Lower leg skin (tissue), 3 donors: ENCODE results near the gene IKBKE.

Source experiments
- POLR2A ChIP-seq, 2 donors: fragments of 450-650 bp; IDR thresholded peaks; one replicate each; pipeline ENCODE4 v1.6.1; 2016 to 2017; ENCODE audit warnings: antibody characterized with exemption in 2 of 2, mild to moderate bottlenecking in 1 of 2, moderate library complexity in 1 of 2
- TF ChIP-seq, protein P1 (sequence below), 3 donors: fragments of 450-650 bp; IDR thresholded peaks; one replicate each; pipeline ENCODE4 v1.5.1; 2016; ENCODE audit warnings: antibody characterized with exemption in 3 of 3, mild to moderate bottlenecking in 3 of 3, moderate library complexity in 2 of 3

DNA sequence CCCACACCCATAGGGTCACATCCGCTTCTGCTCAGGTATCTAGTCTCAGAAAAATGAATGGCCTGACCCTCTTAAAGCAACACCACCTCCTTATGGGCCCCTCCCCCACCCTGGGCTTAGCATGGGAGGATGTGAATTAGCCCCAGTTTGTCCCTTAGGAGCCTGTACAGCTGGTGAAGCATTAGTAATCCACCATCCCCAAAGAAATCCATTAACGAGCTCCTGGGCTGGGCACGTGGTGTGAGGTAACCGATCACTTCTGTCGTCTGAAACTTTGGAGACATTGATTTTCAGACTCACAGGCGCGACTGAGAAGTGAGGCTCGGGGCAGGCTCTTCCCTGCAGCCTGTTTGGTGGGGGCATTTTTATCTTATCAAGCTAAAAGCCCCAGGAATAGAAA is 47.5 kb downstream of the IKBKE start:
- TF ChIP-seq, protein P1, sequence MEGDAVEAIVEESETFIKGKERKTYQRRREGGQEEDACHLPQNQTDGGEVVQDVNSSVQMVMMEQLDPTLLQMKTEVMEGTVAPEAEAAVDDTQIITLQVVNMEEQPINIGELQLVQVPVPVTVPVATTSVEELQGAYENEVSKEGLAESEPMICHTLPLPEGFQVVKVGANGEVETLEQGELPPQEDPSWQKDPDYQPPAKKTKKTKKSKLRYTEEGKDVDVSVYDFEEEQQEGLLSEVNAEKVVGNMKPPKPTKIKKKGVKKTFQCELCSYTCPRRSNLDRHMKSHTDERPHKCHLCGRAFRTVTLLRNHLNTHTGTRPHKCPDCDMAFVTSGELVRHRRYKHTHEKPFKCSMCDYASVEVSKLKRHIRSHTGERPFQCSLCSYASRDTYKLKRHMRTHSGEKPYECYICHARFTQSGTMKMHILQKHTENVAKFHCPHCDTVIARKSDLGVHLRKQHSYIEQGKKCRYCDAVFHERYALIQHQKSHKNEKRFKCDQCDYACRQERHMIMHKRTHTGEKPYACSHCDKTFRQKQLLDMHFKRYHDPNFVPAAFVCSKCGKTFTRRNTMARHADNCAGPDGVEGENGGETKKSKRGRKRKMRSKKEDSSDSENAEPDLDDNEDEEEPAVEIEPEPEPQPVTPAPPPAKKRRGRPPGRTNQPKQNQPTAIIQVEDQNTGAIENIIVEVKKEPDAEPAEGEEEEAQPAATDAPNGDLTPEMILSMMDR (IDR thresholded peaks at IDR 0.05) = no peak
- TF ChIP-seq POLR2A (IDR thresholded peaks at IDR 0.05) = no peak
